K562 (cell line): Measurements from ENCODE around the gene CDKN2D. TPM values are rescaled to one million over a fixed set of nuclear protein-coding genes. Genes with fewer than 3 reads are reported as not detected.

Experiments used
- BCOR ChIP-seq: fragments of 450-650 bp; IDR thresholded peaks from 2 replicates; pipeline ENCODE4 v1.6.1; 2016
- CBX5 ChIP-seq: IDR thresholded peaks from 2 replicates; pipeline ENCODE4 v1.6.1; 2014; ENCODE audit warnings: low read depth, borderline replicate concordance
- CEBPZ ChIP-seq: fragments of 150-350 bp; IDR thresholded peaks from 2 replicates; pipeline ENCODE4 v1.6.1; 2014; ENCODE audit warnings: low read depth, mild to moderate bottlenecking, low read length, borderline replicate concordance
- CHD7 ChIP-seq: fragments of 200-600 bp; sonication (generic); IDR thresholded peaks from one replicate; pipeline ENCODE4 v1.6.1; 2012; ENCODE audit warnings: mild to moderate bottlenecking, low read depth, low read length, inconsistent platforms
- HMBOX1 ChIP-seq: sonication (generic); IDR thresholded peaks from 2 replicates; pipeline ENCODE4 v1.6.1; 2016
- STAT6 ChIP-seq: sonication (generic); formaldehyde crosslinking; IDR thresholded peaks from 2 replicates; pipeline ENCODE4 v1.8.1; 2023; ENCODE audit warnings: mild to moderate bottlenecking, missing genetic modification reagents
- TCF3 ChIP-seq: sonication (generic); formaldehyde crosslinking; IDR thresholded peaks from 2 replicates; pipeline ENCODE4 v1.4.0; 2020; ENCODE audit warnings: mild to moderate bottlenecking, missing genetic modification reagents
- TEAD1 ChIP-seq, 2 experiments: fragments of 450-650 bp in 1 of 2; sonication (generic) in 1 of 2; formaldehyde crosslinking; IDR thresholded peaks; 2 replicates each; pipeline versions ENCODE4 v1.4.0 to v1.8.0; 2020 to 2022; ENCODE audit warnings: mild to moderate bottlenecking in 2 of 2, missing genetic modification reagents in 1 of 2
- polyA plus RNA-seq, 8 experiments: library from polyadenylated mRNA; depleted of rRNA in 4 of 8; stranded (reverse) in 5 of 8; unstranded in 3 of 8; fragments of >200 nt; fragmentation: Nextera tagmentation in 2 of 8; fragmentation: Illumina TruSeq in 1 of 8; extraction: Ambion mirVana in 2 of 8; extraction: Trizol in 1 of 8; gene quantifications; 2 replicates each; pipeline versions ENCODE4 v1.2.1 to v1.2.3, GENCODE V29; 2011 to 2014; ENCODE audit warnings: inconsistent platforms in 1 of 8, missing spikeins in 1 of 8
- total RNA-seq, 7 experiments: library from RNA; depleted of rRNA in 6 of 7; stranded (reverse); fragments of >200 nt in 6 of 7; fragmentation: Illumina TruSeq in 2 of 7; extraction: Trizol in 2 of 7; gene quantifications; 2 replicates each; pipeline versions ENCODE4 v1.2.1 to v1.2.3, GENCODE V29; 2011 to 2021; ENCODE audit warnings: low replicate concordance in 1 of 7

CDKN2D gene
- total and polyA plus RNA-seq, 9 of the 15 experiments (the other 6 are each of a cell fraction or from before 2014, with no cell fraction given): 0.41 to 8.2 (median 3.7) TPM

- TF ChIP-seq CHD7: no peak
- no peak for TF ChIP-seq CEBPZ
- TF ChIP-seq HMBOX1: no peak
- no peak for TF ChIP-seq TCF3 (CRISPR knock-in tag)
- no peak for TF ChIP-seq CBX5
- TF ChIP-seq BCOR: peak; percentile 98
- TF ChIP-seq TEAD1 (CRISPR knock-in tag; IDR thresholded peaks at IDR 0.05): no peak
- no peak for TF ChIP-seq STAT6 (CRISPR knock-in tag)
These were observed 6.4 kb upstream of the CDKN2D start (continued) for GRCh38 chr19:10575011-10575716.
